Measurements from ENCODE around the gene ANLN. TPM values are rescaled to one million over a fixed set of nuclear protein-coding genes. Genes with fewer than 3 reads are reported as not detected.

The ANLN gene
- total and polyA plus RNA-seq, 2 donors from 2014 or later: 0.17 to 1.2 TPM

DNA sequence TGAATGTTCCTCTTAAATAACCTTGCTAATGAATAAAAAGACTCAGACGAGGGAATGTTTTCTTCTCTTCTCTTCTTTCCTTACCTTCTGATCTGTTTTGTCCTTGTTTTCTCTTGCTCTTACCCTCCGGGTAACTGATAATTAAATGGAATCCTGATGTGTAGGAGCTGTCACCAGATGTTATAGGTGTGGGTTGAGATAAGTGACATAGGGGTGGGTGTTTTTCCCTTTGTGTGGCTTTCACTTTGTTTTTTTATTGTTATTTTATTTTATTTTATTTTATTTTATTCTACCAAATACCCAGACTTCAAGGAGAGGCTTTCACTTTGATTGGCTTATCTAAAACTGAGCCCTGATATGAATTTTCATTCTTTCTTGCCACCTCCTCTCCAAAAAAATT is 25.5 kb downstream of the ANLN start:
- H3K9ac ChIP-seq (ENCODE audit: low read length in 3 of 3): no peak overlapping the region
- H3K9me3 ChIP-seq (ENCODE audit: control insufficient read depth in 2 of 3, insufficient read depth in 1 of 3, low read length in 3 of 3): no peaks in the 10 kb centered on the region
- H3K27me3 ChIP-seq (ENCODE audit: control insufficient read depth, insufficient read depth, low read length): no peaks in the 10 kb centered on the region
- H3K36me3 ChIP-seq (ENCODE audit: control insufficient read depth in 2 of 3, insufficient read depth in 3 of 3, low read length in 3 of 3): peaks cover 0 to 3% (median 0%) of the 10 kb centered on the region in 3 donors
- no peak overlapping the region for H3K27ac ChIP-seq (ENCODE audit: low read depth in 2 of 2, low read length in 2 of 2)
- no peaks in the 10 kb centered on the region for H3K4me1 ChIP-seq (ENCODE audit: control insufficient read depth in 2 of 3, insufficient read depth in 2 of 3, low read depth in 1 of 3, low read length in 3 of 3)
- FAIRE-seq: no peak
- no peak for TF ChIP-seq CTCF (IDR thresholded peaks at IDR 0.05; ENCODE audit: borderline replicate concordance, extremely low read depth, insufficient read depth)
- H3K4me3 ChIP-seq (ENCODE audit: low read length in 3 of 3): no peak overlapping the region
- no peak for DNase-seq
- intact Hi-C loops (cut with DNase I): no loop called here

DNA sequence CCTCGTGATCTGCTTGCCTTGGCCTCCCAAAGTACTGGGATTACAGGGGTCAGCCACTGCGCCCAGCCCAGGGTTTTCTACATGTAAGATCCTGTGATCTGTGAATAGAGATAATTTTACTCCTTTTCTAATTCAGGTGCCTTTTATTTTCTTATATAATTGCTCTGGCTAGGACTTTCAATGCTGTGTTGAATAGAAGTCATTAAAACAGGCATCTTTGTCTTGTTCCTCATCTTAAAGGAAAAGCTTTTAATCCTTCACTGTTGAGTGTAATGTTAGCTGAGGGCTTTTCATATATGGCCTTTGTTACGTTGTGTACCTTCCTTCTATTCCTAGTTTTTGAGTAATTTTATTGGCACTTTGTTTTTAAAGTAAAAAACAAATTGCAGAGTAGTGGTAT is 26.6 kb downstream of the ANLN start:
- Histone ChIP-seq H3K9me3 (ENCODE audit: control insufficient read depth in 2 of 3, insufficient read depth in 1 of 3, low read length in 3 of 3) (no peaks in the 10 kb centered on the region), H3K27ac (ENCODE audit: low read depth in 2 of 2, low read length in 2 of 2) (no peak overlapping the region), H3K36me3 (ENCODE audit: control insufficient read depth in 2 of 3, insufficient read depth in 3 of 3, low read length in 3 of 3) (peaks cover 0 to 3% (median 0%) of the 10 kb centered on the region in 3 donors), H3K4me3 (ENCODE audit: low read length in 3 of 3) (no peak overlapping the region), H3K27me3 (ENCODE audit: control insufficient read depth, insufficient read depth, low read length) (no peaks in the 10 kb centered on the region), H3K9ac (ENCODE audit: low read length in 3 of 3) (no peak overlapping the region), H3K4me1 (ENCODE audit: control insufficient read depth in 2 of 3, insufficient read depth in 2 of 3, low read depth in 1 of 3, low read length in 3 of 3) (no peaks in the 10 kb centered on the region)
- intact Hi-C loops (cut with DNase I): no loop called here
- FAIRE-seq (no peak), DNase-seq (no peak)
- TF ChIP-seq CTCF (IDR thresholded peaks at IDR 0.05; ENCODE audit: borderline replicate concordance, extremely low read depth, insufficient read depth): no peak

DNA sequence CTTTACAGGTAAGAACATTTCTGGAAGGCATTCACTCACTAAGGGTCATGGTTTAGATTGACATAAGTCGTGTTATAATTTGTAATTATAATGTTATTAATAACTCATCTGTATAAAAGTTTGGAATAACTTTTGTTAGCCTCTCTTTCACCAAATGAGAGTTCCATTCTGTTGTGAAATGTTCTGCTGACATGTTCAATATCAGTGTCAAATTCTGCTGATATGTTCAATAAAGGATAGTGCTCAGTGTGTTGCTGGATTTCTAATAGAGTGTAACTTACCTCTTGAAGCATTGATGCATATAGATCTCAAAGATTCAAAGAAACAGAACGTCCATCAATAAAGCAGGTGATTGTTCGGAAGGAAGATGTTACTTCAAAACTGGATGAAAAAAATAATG is 30.6 kb downstream of the ANLN start:
- no peak overlapping the region for H3K9ac ChIP-seq (ENCODE audit: low read length in 3 of 3)
- no peaks in the 10 kb centered on the region for H3K9me3 ChIP-seq (ENCODE audit: control insufficient read depth in 2 of 3, insufficient read depth in 1 of 3, low read length in 3 of 3)
- no peaks in the 10 kb centered on the region for H3K4me1 ChIP-seq (ENCODE audit: control insufficient read depth in 2 of 3, insufficient read depth in 2 of 3, low read depth in 1 of 3, low read length in 3 of 3)
- no peaks in the 10 kb centered on the region for H3K27me3 ChIP-seq (ENCODE audit: control insufficient read depth, insufficient read depth, low read length)
- intact Hi-C loops (cut with DNase I): no loop called here
- H3K27ac ChIP-seq (ENCODE audit: low read depth in 2 of 2, low read length in 2 of 2): no peak overlapping the region
- no peak for TF ChIP-seq CTCF (IDR thresholded peaks at IDR 0.05; ENCODE audit: borderline replicate concordance, extremely low read depth, insufficient read depth)
- no peaks in the 10 kb centered on the region for H3K36me3 ChIP-seq (ENCODE audit: control insufficient read depth in 2 of 3, insufficient read depth in 3 of 3, low read length in 3 of 3)
- DNase-seq (no peak), FAIRE-seq (no peak)
- H3K4me3 ChIP-seq (ENCODE audit: low read length in 3 of 3): no peak overlapping the region

GRCh38 chr7:36422072-36422471 is 32.4 kb downstream of the ANLN start:
- H3K36me3 ChIP-seq (ENCODE audit: control insufficient read depth in 2 of 3, insufficient read depth in 3 of 3, low read length in 3 of 3): no peaks in the 10 kb centered on the region
- no peak overlapping the region for H3K9ac ChIP-seq (ENCODE audit: low read length in 3 of 3)
- no peak for FAIRE-seq
- H3K4me1 ChIP-seq (ENCODE audit: control insufficient read depth in 2 of 3, insufficient read depth in 2 of 3, low read depth in 1 of 3, low read length in 3 of 3): no peaks in the 10 kb centered on the region
- H3K4me3 ChIP-seq (ENCODE audit: low read length in 3 of 3): no peak overlapping the region
- no peak overlapping the region for H3K27ac ChIP-seq (ENCODE audit: low read depth in 2 of 2, low read length in 2 of 2)
- TF ChIP-seq CTCF (IDR thresholded peaks at IDR 0.05; ENCODE audit: borderline replicate concordance, extremely low read depth, insufficient read depth): no peak
- no peak for DNase-seq
- no peaks in the 10 kb centered on the region for H3K27me3 ChIP-seq (ENCODE audit: control insufficient read depth, insufficient read depth, low read length)
- intact Hi-C loops (cut with DNase I): no loop called here
- no peaks in the 10 kb centered on the region for H3K9me3 ChIP-seq (ENCODE audit: control insufficient read depth in 2 of 3, insufficient read depth in 1 of 3, low read length in 3 of 3)

Data from kidney (tissue), 14 donors.